ENCODE results near the gene EHF. TPM values are rescaled to one million over a fixed set of nuclear protein-coding genes. Genes with fewer than 3 reads are reported as not detected.

Gene EHF
- total and polyA plus RNA-seq, 8 donors, result 15.5 to 142 (median 44.4) TPM

DNA sequence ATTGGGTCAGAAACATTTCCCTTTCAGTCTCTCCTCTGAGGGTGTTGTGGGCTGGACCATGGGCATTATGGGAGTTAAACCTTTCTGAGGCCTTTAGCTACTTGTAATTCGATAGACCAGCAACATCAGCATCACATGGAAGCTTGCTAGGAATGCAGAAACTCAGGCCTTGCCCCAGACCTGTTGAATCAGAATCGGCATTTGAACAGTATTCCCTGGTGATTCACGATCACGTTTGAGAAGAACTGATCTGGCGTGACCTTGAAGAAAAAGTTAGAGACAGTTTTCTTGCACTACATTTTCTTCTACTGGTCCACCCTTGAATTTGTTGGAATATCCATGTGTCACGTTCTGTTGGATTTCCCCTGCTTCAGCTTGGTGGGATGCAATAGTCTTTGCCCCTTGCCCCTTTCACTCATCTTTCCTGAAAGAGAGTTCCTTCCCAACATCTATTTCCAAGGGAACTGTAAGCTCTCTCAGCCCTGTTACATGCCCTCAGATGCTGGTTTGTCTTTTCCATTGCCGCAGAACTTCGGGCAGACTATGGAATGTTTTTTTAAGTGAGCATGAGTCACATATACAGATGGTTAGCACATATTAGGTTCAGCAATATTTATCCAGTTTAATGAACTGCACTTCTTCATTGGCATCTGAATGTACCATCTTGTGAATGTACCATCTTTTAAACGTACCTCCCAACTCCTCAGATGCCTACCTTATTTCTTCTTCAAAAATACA lies 23.9 kb downstream of the EHF start:
- WGBS, 5 donors, result 57 to 63% (median 62%) methylated on average over 9 of the region's 9 CpGs

DNA sequence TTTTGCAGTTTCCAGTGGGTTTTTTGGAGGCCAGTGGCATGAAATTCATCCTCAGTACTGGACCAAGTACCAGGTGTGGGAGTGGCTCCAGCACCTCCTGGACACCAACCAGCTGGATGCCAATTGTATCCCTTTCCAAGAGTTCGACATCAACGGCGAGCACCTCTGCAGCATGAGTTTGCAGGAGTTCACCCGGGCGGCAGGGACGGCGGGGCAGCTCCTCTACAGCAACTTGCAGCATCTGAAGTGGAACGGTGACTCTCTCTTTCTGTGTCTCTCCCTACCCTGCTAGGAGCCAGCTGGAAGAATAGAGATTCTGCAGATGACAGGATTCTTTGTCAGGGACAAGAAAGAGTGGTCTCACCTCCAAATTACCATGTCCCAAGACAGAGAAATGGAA lies 25.5 kb downstream of the EHF start:
- intact Hi-C loops (cut with DNase I; ENCODE audit: low total_unique reads), result no loop called here
- Histone ChIP-seq H3K36me3 (peaks cover 0 to 65% (median 24%) of the 10 kb centered on the region in 4 donors), H3K4me3 (no peak overlapping the region), H3K27me3 (no peaks in the 10 kb centered on the region), H3K4me1 (peaks cover 18 to 64% (median 54%) of the 10 kb centered on the region in 4 donors), H3K9me3 (no peaks in the 10 kb centered on the region), H3K27ac (no peak overlapping the region)
- WGBS, 5 donors, result 84 to 92% (median 87%) methylated on average over 3 to 8 of the region's 8 CpGs
- TF ChIP-seq, protein P1, sequence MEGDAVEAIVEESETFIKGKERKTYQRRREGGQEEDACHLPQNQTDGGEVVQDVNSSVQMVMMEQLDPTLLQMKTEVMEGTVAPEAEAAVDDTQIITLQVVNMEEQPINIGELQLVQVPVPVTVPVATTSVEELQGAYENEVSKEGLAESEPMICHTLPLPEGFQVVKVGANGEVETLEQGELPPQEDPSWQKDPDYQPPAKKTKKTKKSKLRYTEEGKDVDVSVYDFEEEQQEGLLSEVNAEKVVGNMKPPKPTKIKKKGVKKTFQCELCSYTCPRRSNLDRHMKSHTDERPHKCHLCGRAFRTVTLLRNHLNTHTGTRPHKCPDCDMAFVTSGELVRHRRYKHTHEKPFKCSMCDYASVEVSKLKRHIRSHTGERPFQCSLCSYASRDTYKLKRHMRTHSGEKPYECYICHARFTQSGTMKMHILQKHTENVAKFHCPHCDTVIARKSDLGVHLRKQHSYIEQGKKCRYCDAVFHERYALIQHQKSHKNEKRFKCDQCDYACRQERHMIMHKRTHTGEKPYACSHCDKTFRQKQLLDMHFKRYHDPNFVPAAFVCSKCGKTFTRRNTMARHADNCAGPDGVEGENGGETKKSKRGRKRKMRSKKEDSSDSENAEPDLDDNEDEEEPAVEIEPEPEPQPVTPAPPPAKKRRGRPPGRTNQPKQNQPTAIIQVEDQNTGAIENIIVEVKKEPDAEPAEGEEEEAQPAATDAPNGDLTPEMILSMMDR (IDR thresholded peaks at IDR 0.05), result no peak
- TF ChIP-seq EP300 (IDR thresholded peaks at IDR 0.05) (no peak), POLR2A (IDR thresholded peaks at IDR 0.05) (no peak), POLR2AphosphoS5 (IDR thresholded peaks at IDR 0.05) (no peak)
- no peak for DNase-seq

More for the DNA sequence above, 23.9 kb downstream of the EHF start:
- Histone ChIP-seq H3K27ac (no peak overlapping the region), H3K27me3 (no peaks in the 10 kb centered on the region), H3K4me3 (no peak overlapping the region), H3K9me3 (no peaks in the 10 kb centered on the region), H3K4me1 (peaks cover 15 to 56% (median 48%) of the 10 kb centered on the region in 4 donors), H3K36me3 (peaks cover 0 to 54% (median 18%) of the 10 kb centered on the region in 4 donors)
- DNase-seq, result no peak
- intact Hi-C loops (cut with DNase I; ENCODE audit: low total_unique reads), result no loop called here
- no peak for TF ChIP-seq POLR2AphosphoS5 (IDR thresholded peaks at IDR 0.05)
- no peak for TF ChIP-seq EP300 (IDR thresholded peaks at IDR 0.05)
- TF ChIP-seq POLR2A (IDR thresholded peaks at IDR 0.05), result no peak
- TF ChIP-seq, protein P1 (IDR thresholded peaks at IDR 0.05), result no peak

DNA sequence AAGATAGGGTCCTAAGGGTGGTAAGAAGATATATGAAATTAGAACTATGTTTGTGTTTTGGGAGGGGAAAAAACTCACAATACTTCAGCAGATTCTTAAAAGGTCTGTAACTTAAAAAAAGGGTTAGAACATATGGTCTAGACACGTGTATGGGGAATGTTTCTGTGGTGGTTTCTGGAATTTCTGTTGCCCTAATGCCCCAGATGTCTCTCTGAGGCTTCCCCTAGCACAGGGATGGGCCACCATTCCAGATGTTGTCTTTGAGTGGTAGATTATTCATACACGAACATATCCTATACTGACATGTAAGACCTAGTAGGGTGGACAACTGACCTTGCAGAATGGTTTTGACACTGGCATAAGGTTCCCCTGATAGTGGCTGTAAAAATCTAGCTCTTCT lies 26.2 kb downstream of the EHF start:
- no peaks in the 10 kb centered on the region for H3K9me3 ChIP-seq
- no peak for DNase-seq
- no peak for TF ChIP-seq POLR2A (IDR thresholded peaks at IDR 0.05)
- TF ChIP-seq POLR2AphosphoS5 (IDR thresholded peaks at IDR 0.05), result no peak
- TF ChIP-seq, protein P1 (IDR thresholded peaks at IDR 0.05), result no peak
- no peak for TF ChIP-seq EP300 (IDR thresholded peaks at IDR 0.05)
- H3K4me3 ChIP-seq, result no peak overlapping the region
- H3K27me3 ChIP-seq, result no peaks in the 10 kb centered on the region
- intact Hi-C loops (cut with DNase I; ENCODE audit: low total_unique reads), result no loop called here
- 71 to 82% (median 74%) methylated on average over 2 of the region's 2 CpGs for WGBS, 5 donors
- H3K4me1 ChIP-seq, result peaks cover 19 to 65% (median 58%) of the 10 kb centered on the region in 4 donors
- H3K36me3 ChIP-seq, result peaks cover 0 to 72% (median 30%) of the 10 kb centered on the region in 4 donors
- no peak overlapping the region for H3K27ac ChIP-seq

DNA sequence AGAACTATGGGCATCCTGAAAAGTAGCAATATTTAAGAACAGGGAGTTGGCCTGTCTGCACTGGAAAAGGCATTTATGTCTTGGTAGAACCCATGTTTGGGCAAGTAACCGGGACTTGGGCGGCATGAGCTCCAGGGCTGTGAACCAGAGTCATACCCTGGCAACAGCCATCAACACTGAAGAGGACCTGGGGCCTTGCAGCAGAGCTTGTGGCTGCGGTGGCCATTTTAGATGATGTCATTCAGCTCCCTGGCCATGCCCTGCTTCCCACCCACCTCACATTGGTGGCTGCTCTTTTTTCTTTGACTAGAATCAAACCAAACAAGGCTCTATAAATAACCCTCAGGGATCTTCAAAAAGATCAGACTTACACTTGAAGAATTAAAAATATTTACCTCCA lies 26.6 kb downstream of the EHF start:
- Histone ChIP-seq H3K9me3 (no peaks in the 10 kb centered on the region), H3K27ac (no peak overlapping the region), H3K36me3 (peaks cover 0 to 75% (median 30%) of the 10 kb centered on the region in 4 donors), H3K4me1 (peaks cover 23 to 65% (median 59%) of the 10 kb centered on the region in 4 donors), H3K4me3 (no peak overlapping the region), H3K27me3 (no peaks in the 10 kb centered on the region)
- WGBS, 5 donors, result 90 to 96% (median 94%) methylated on average over 3 of the region's 3 CpGs
- intact Hi-C loops (cut with DNase I; ENCODE audit: low total_unique reads), result no loop called here
- no peak for TF ChIP-seq EP300 (IDR thresholded peaks at IDR 0.05)
- no peak for TF ChIP-seq POLR2AphosphoS5 (IDR thresholded peaks at IDR 0.05)
- TF ChIP-seq POLR2A (IDR thresholded peaks at IDR 0.05), result no peak
- TF ChIP-seq, protein P1 (IDR thresholded peaks at IDR 0.05), result no peak
- DNase-seq, result no peak

Data from stomach (tissue), 9 donors.